ENCODE results near the gene LTB. TPM values are rescaled to one million over a fixed set of nuclear protein-coding genes. Genes with fewer than 3 reads are reported as not detected.
A peak's percentile ranks its signal among the peaks of the same experiment; 100 is the strongest.
"Not testable (repeated sequence)": the region's sequence is repeated elsewhere in the genome, so short reads cannot be mapped to it uniquely, and the experiment has no call there.

The LTB gene
- total and polyA plus RNA-seq, 4 experiments from 2014 or later, result 802 to 3,276 (median 1,633) TPM

DNA sequence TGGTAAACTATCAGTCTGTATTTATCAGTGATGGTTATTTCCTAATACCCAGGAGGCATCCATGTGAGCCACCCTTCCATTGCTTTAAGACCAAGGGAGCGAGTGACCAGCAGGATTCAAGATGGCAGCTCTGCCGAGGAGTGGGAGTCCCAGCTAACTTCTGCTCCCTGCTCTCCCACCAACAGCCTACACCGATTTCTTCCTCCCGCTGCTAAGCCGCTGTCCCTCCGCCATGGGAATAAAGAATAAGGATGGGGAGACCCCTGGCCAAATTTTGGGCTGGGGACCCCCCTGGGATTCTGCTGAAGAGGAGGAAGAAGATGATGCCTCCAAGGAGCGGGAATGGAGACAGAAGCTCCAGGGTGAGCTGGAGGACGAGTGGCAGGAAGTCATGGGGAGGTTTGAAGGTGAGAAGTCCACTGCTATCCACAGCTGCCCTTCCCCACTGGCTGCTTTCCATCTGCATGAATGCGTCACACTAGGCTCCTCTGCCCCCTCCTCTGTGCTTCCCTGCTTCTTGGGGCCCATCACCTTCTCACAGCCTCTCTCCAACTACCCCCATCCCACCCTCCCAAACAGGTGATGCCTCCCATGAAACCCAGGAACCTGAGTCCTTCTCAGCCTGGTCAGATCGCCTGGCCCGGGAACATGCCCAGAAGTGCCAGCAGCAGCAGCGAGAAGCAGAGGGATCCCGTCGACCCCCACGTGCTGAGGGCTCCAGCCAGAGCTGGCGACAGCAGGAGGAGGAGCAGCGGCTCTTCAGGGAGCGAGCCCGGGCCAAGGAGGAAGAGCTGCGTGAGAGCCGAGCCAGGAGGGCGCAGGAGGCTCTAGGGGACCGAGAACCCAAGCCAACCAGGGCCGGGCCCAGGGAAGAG, 24.5 kb downstream of the LTB start:
- no peaks in the 10 kb centered on the region for H3K9me3 Mint-ChIP-seq
- Histone ChIP-seq H3K9me3 (ENCODE audit: control insufficient read depth in 1 of 2, low read length in 2 of 2) (no peaks in the 10 kb centered on the region), H3K27me3 (ENCODE audit: insufficient read depth, low read length) (no peaks in the 10 kb centered on the region), H3K4me1 (ENCODE audit: insufficient read depth, low read length) (peaks cover 68% of the 10 kb centered on the region), H3K36me3 (ENCODE audit: insufficient read depth, low read length) (no peaks in the 10 kb centered on the region), H3K27ac (ENCODE audit: low read depth, low read length) (peak overlapping the region; percentile 58), H3K4me3 (ENCODE audit: low read length in 2 of 2) (no peak overlapping the region)
- DNase-seq, result no peak
- no peaks in the 10 kb centered on the region for H3K27me3 Mint-ChIP-seq
- H3K4me1 Mint-ChIP-seq, result peaks cover 42 to 66% (median 56%) of the 10 kb centered on the region in 4 donors
- H3K4me3 Mint-ChIP-seq, result peak overlapping the region in 4 of 8 donors; percentile 6 to 66 (median 36)
- ChIA-PET POLR2A (ENCODE audit: partially characterized antibody) (interaction anchor here (0.6 to 52.5 kb wide), 8 partner anchors 9 to 628 kb away, joined by 3 to 3597 read pairs (median 6); partner anchors contain the start of genes BAG6, DDX39B, LST1 and LTA), CTCF (ENCODE audit: partially characterized antibody) (interaction anchor here (1.7 to 35.1 kb wide), 3 partner anchors 10 to 41 kb away, joined by 4 to 1152 read pairs (median 595); partner anchors contain the start of genes LST1, LTB, NCR3 and TNF)
- H3K27ac Mint-ChIP-seq, result peak overlapping the region; percentile 22 to 94 (median 70)
- peaks cover 10 to 19% of the 10 kb centered on the region in 2 donors for H3K36me3 Mint-ChIP-seq
- intact Hi-C loops (cut with micrococcal nuclease), result no loop called here

- H3K9me3 Mint-ChIP-seq, result no peaks in the 10 kb centered on the region
- H3K27me3 Mint-ChIP-seq, result no peaks in the 10 kb centered on the region
- peaks cover 55% of the 10 kb centered on the region for H3K4me1 ChIP-seq (ENCODE audit: insufficient read depth, low read length)
- peaks cover 37 to 62% (median 51%) of the 10 kb centered on the region in 4 donors for H3K4me1 Mint-ChIP-seq
- intact Hi-C loops (cut with micrococcal nuclease), result no loop called here
- no peak overlapping the region for H3K4me3 ChIP-seq (ENCODE audit: low read length in 2 of 2)
- no peaks in the 10 kb centered on the region for H3K9me3 ChIP-seq (ENCODE audit: control insufficient read depth in 1 of 2, low read length in 2 of 2)
- peak overlapping the region in 6 of 8 donors; percentile 9 to 30 (median 17) for H3K4me3 Mint-ChIP-seq
- no peak for DNase-seq
- ChIA-PET POLR2A (ENCODE audit: partially characterized antibody) (interaction anchor here (0.9 to 52.5 kb wide), 2 partner anchors 9 to 26 kb away, joined by 3 to 3597 read pairs; partner anchors contain the start of genes LST1, LTA, LTB and NCR3), CTCF (ENCODE audit: partially characterized antibody) (interaction anchor here (1.1 to 35.1 kb wide), 4 partner anchors 10 to 42 kb away, joined by 3 to 1152 read pairs (median 299); partner anchors contain the start of genes ATP6V1G2, LST1, LTB and NCR3)
- no peak overlapping the region for H3K27ac ChIP-seq (ENCODE audit: low read depth, low read length)
- no peaks in the 10 kb centered on the region for H3K27me3 ChIP-seq (ENCODE audit: insufficient read depth, low read length)
- H3K27ac Mint-ChIP-seq, result peak overlapping the region; percentile 28 to 94 (median 66)
- peaks cover 4 to 16% of the 10 kb centered on the region in 2 donors for H3K36me3 Mint-ChIP-seq
- H3K36me3 ChIP-seq (ENCODE audit: insufficient read depth, low read length), result no peaks in the 10 kb centered on the region
Measured at GRCh38 chr6:31556307-31556706, 25.9 kb downstream of the LTB start.

DNA sequence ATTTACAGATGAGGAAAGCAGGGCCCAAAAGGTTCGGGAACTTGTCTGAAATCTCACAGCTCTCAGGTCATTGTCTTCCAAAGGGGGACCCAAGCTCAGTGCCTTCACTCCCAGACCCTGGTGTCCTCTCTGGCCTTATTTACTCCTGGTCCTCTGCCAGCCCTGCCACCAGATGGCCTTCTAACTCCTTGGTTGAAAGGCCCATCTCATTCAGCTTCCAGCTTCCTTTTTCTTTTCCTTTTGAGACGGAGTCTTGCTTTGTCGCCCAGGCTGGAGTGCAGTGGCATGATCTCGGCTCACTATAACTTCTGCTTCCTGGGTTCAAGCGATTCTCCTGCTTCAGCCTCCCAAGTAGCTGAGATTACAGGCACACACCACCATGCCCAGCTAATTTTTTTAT, 30.9 kb downstream of the LTB start:
- H3K27me3 Mint-ChIP-seq; H3K27me3 ChIP-seq (ENCODE audit: insufficient read depth, low read length); H3K9me3 Mint-ChIP-seq; H3K9me3 ChIP-seq (ENCODE audit: control insufficient read depth in 1 of 2, low read length in 2 of 2); H3K4me3 ChIP-seq (ENCODE audit: low read length in 2 of 2); H3K36me3 ChIP-seq (ENCODE audit: insufficient read depth, low read length); H3K27ac ChIP-seq (ENCODE audit: low read depth, low read length); H3K36me3 Mint-ChIP-seq: not testable (repeated sequence)
- ChIA-PET CTCF (ENCODE audit: partially characterized antibody) (interaction anchor here (0.5 to 35.1 kb wide), 24 partner anchors 9 to 311 kb away, joined by 3 to 1152 read pairs (median 6); partner anchors contain the start of genes APOM, DDX39B, HSPA1B and LST1), POLR2A (ENCODE audit: partially characterized antibody) (interaction anchor here (1.1 to 52.5 kb wide), 6 partner anchors 8 to 101 kb away, joined by 4 to 3597 read pairs (median 15); partner anchors contain the start of genes BAG6, DDX39B, LST1 and LTA)
- Mint-ChIP-seq H3K4me3 (peak overlapping the region in 4 of 8 donors; percentile 16 to 46 (median 32)), H3K27ac (peak overlapping the region in 6 of 7 donors; percentile 79 to 92 (median 83)), H3K4me1 (peaks cover 21 to 48% (median 33%) of the 10 kb centered on the region in 4 donors)
- intact Hi-C loops (cut with micrococcal nuclease), result loop anchor here (1.0 kb wide), 2 partner anchors 30 to 47 kb away; no protein-coding TSS in a partner anchor
- peak; percentile 68 to 72 (median 69) for DNase-seq
- H3K4me1 ChIP-seq (ENCODE audit: insufficient read depth, low read length), result peaks cover 38% of the 10 kb centered on the region

- Mint-ChIP-seq H3K4me1 (peaks cover 20 to 37% (median 28%) of the 10 kb centered on the region in 4 donors), H3K4me3 (peak overlapping the region in 1 of 8 donors; percentile 22), H3K27ac (peak overlapping the region; percentile 70 to 99 (median 93)), H3K36me3 (peaks cover 0 to 9% of the 10 kb centered on the region in 2 donors), H3K27me3 (no peaks in the 10 kb centered on the region), H3K9me3 (no peaks in the 10 kb centered on the region)
- H3K27ac ChIP-seq (ENCODE audit: low read depth, low read length), result peak overlapping the region; percentile 85
- peaks cover 35% of the 10 kb centered on the region for H3K4me1 ChIP-seq (ENCODE audit: insufficient read depth, low read length)
- H3K36me3 ChIP-seq (ENCODE audit: insufficient read depth, low read length), result peaks cover 4% of the 10 kb centered on the region
- H3K9me3 ChIP-seq (ENCODE audit: control insufficient read depth in 1 of 2, low read length in 2 of 2), result no peaks in the 10 kb centered on the region
- no peak for DNase-seq
- POLR2A ChIA-PET (ENCODE audit: partially characterized antibody), result interaction anchor here (0.8 to 52.5 kb wide), 6 partner anchors 9 to 117 kb away, joined by 3 to 3597 read pairs (median 5); partner anchors contain the start of genes GPANK1, LST1, LTA and LTB
- CTCF ChIA-PET (ENCODE audit: partially characterized antibody), result interaction anchor here (0.8 to 35.1 kb wide), 9 partner anchors 9 to 282 kb away, joined by 3 to 1152 read pairs (median 7); partner anchors contain the start of genes LST1, LTB, NCR3 and TNF
- H3K27me3 ChIP-seq (ENCODE audit: insufficient read depth, low read length), result no peaks in the 10 kb centered on the region
- intact Hi-C loops (cut with micrococcal nuclease), result loop anchor here (5.0 kb wide), 1 partner anchor 409 kb away; the partner anchor contains the start of genes NELFE and SKIC2
- H3K4me3 ChIP-seq (ENCODE audit: low read length in 2 of 2), result no peak overlapping the region
Measured at GRCh38 chr6:31548544-31548873, 33.7 kb downstream of the LTB start.

- ChIA-PET POLR2A (ENCODE audit: partially characterized antibody) (interaction anchor here (0.7 to 52.5 kb wide), 11 partner anchors 8 to 117 kb away, joined by 3 to 3597 read pairs (median 3); partner anchors contain the start of genes GPANK1, LST1, LTA and LTB), CTCF (ENCODE audit: partially characterized antibody) (interaction anchor here (0.6 to 35.1 kb wide), 10 partner anchors 11 to 288 kb away, joined by 3 to 1152 read pairs (median 4); partner anchors contain the start of genes LST1, LTB, NCR3 and TNF)
- Histone ChIP-seq H3K9me3 (ENCODE audit: control insufficient read depth in 1 of 2, low read length in 2 of 2) (no peaks in the 10 kb centered on the region), H3K4me3 (ENCODE audit: low read length in 2 of 2) (peak overlapping the region; percentile 55 to 79), H3K27ac (ENCODE audit: low read depth, low read length) (peak overlapping the region; percentile 85), H3K27me3 (ENCODE audit: insufficient read depth, low read length) (no peaks in the 10 kb centered on the region), H3K4me1 (ENCODE audit: insufficient read depth, low read length) (peaks cover 38% of the 10 kb centered on the region), H3K36me3 (ENCODE audit: insufficient read depth, low read length) (peaks cover 4% of the 10 kb centered on the region)
- Mint-ChIP-seq H3K9me3 (no peaks in the 10 kb centered on the region), H3K36me3 (peaks cover 0 to 9% of the 10 kb centered on the region in 2 donors), H3K27me3 (no peaks in the 10 kb centered on the region), H3K4me1 (peaks cover 19 to 41% (median 32%) of the 10 kb centered on the region in 4 donors), H3K27ac (peak overlapping the region; percentile 93 to 99 (median 97)), H3K4me3 (peak overlapping the region; percentile 85 to 93 (median 88))
- intact Hi-C loops (cut with micrococcal nuclease), result loop anchor here (1.0 to 5.0 kb wide), 8 partner anchors 32 to 409 kb away; partner anchors contain the start of genes ABHD16A, BAG6, GPANK1 and NELFE
- DNase-seq, result no peak
Measured at GRCh38 chr6:31547727-31548543, 34.3 kb downstream of the LTB start.
